Smooth muscle cell (in vitro differentiated cells): ENCODE results near the gene MAP3K15. TPM values are rescaled to one million over a fixed set of nuclear protein-coding genes. Genes with fewer than 3 reads are reported as not detected.

Experiments used
- DNase-seq: peaks from one replicate; lab custom pipeline; 2025; ENCODE audit not compliant: unreplicated experiment; lab: John Stamatoyannopoulos, UW
- H2AFZ ChIP-seq: fragments of 200-600 bp; sonication (generic); 2 replicates; pipeline ENCODE4 v1.6.0; 2016; ENCODE audit warnings: antibody characterized with exemption, low read depth, mild to moderate bottlenecking
- H3F3A ChIP-seq: fragments of 200-600 bp; sonication (generic); 2 replicates; pipeline ENCODE4 v1.6.0; 2017; ENCODE audit warnings: antibody characterized with exemption, low read depth
- H3K27ac ChIP-seq: fragments of 200-600 bp; sonication (generic); 2 replicates; pipeline ENCODE4 v1.5.1; 2016; ENCODE audit warnings: low read depth, mild to moderate bottlenecking
- H3K27me3 ChIP-seq: fragments of 200-600 bp; sonication (generic); 2 replicates; pipeline ENCODE4 v1.6.1; 2016; ENCODE audit warnings: low read depth, mild to moderate bottlenecking
- H3K36me3 ChIP-seq: fragments of 200-600 bp; sonication (generic); 2 replicates; pipeline ENCODE4 v1.5.1; 2016; ENCODE audit warnings: low read depth
- H3K4me1 ChIP-seq: fragments of 200-600 bp; sonication (generic); 2 replicates; pipeline ENCODE4 v1.5.1; 2016; ENCODE audit warnings: low read depth
- H3K4me2 ChIP-seq: fragments of 200-600 bp; sonication (generic); 2 replicates; pipeline ENCODE4 v1.6.0; 2016; ENCODE audit warnings: mild to moderate bottlenecking
- H3K4me3 ChIP-seq: fragments of 200-600 bp; sonication (generic); 2 replicates; pipeline ENCODE4 v1.5.1; 2016; ENCODE audit warnings: mild to moderate bottlenecking
- H3K79me2 ChIP-seq: fragments of 200-600 bp; sonication (generic); 2 replicates; pipeline ENCODE4 v1.6.0; 2016; ENCODE audit warnings: low read depth, mild to moderate bottlenecking
- H3K9ac ChIP-seq: fragments of 200-600 bp; sonication (generic); 2 replicates; pipeline ENCODE4 v1.6.0; 2016; ENCODE audit warnings: low read depth
- H3K9me3 ChIP-seq: fragments of 200-600 bp; sonication (generic); replicated peaks from 2 replicates; pipeline ENCODE4 v1.5.1; 2016; ENCODE audit warnings: low read depth
- H4K20me1 ChIP-seq: fragments of 200-600 bp; sonication (generic); 2 replicates; pipeline ENCODE4 v1.6.0; 2016; ENCODE audit warnings: low read depth
- CTCF ChIP-seq: fragments of 200-600 bp; sonication (generic); IDR thresholded peaks from 2 replicates; pipeline ENCODE4 v1.5.1; 2017; ENCODE audit warnings: borderline replicate concordance, mild to moderate bottlenecking, antibody characterized with exemption; ENCODE audit not compliant: insufficient read depth, poor library complexity, severe bottlenecking
- WGBS: methylation state at CpG from one replicate; pipeline ENCODE4 v1.1.7; 2016; ENCODE audit warnings: low lambda C conversion rate; 5-methylcytosine and 5-hydroxymethylcytosine counted together
- polyA plus RNA-seq: library from polyadenylated mRNA; unstranded; fragments of >200 nt; fragmentation: Nextera tagmentation; extraction: Ambion mirVana; gene quantifications from 2 replicates; pipeline ENCODE4 v1.2.1, GENCODE V29; 2016
- total RNA-seq: library from RNA; depleted of rRNA; stranded (reverse); fragments of >200 nt; gene quantifications from 2 replicates; pipeline ENCODE4 v1.2.3, GENCODE V29; 2014

Gene MAP3K15
- total and polyA plus RNA-seq, 2 experiments from 2014 or later = 1.6 TPM; not detected in 1

- peak; percentile 45 for TF ChIP-seq CTCF
- H2AFZ ChIP-seq = no peak overlapping the region
- H3K4me2 ChIP-seq = no peak overlapping the region
- no peak overlapping the region for H3K4me3 ChIP-seq
- H3K27me3 ChIP-seq = no peaks in the 10 kb centered on the region
- H3K27ac ChIP-seq = no peak overlapping the region
- no peaks in the 10 kb centered on the region for H3K9me3 ChIP-seq
- H3F3A ChIP-seq = no peaks in the 10 kb centered on the region
- no peaks in the 10 kb centered on the region for H3K79me2 ChIP-seq
- H3K4me1 ChIP-seq = no peaks in the 10 kb centered on the region
- no peak for DNase-seq
- H4K20me1 ChIP-seq = no peaks in the 10 kb centered on the region
- 50% methylated on average over 16 of the region's 16 CpGs for WGBS
- no peaks in the 10 kb centered on the region for H3K36me3 ChIP-seq
- H3K9ac ChIP-seq = no peak overlapping the region
Measured at GRCh38 chrX:19382555-19383145, 132.7 kb downstream of the MAP3K15 start.

- no peak for TF ChIP-seq CTCF
- H3K9ac ChIP-seq = no peak overlapping the region
- 88% methylated on average over 9 of the region's 9 CpGs for WGBS
- no peaks in the 10 kb centered on the region for H3F3A ChIP-seq
- no peak overlapping the region for H2AFZ ChIP-seq
- H3K79me2 ChIP-seq = no peaks in the 10 kb centered on the region
- no peaks in the 10 kb centered on the region for H3K27me3 ChIP-seq
- DNase-seq = no peak
- no peak overlapping the region for H3K4me3 ChIP-seq
- H3K4me1 ChIP-seq = no peaks in the 10 kb centered on the region
- no peaks in the 10 kb centered on the region for H3K9me3 ChIP-seq
- no peaks in the 10 kb centered on the region for H4K20me1 ChIP-seq
- H3K27ac ChIP-seq = no peak overlapping the region
- no peaks in the 10 kb centered on the region for H3K36me3 ChIP-seq
- H3K4me2 ChIP-seq = no peak overlapping the region
Measured at GRCh38 chrX:19381326-19381725, 134.0 kb downstream of the MAP3K15 start.

GRCh38 chrX:19377799-19378198, 137.5 kb downstream of the MAP3K15 start:
- Histone ChIP-seq H4K20me1 (no peaks in the 10 kb centered on the region), H3K79me2 (no peaks in the 10 kb centered on the region), H2AFZ (no peak overlapping the region), H3K9ac (no peak overlapping the region), H3K9me3 (no peaks in the 10 kb centered on the region), H3K4me3 (no peak overlapping the region), H3K4me1 (no peaks in the 10 kb centered on the region), H3K4me2 (no peak overlapping the region), H3F3A (no peaks in the 10 kb centered on the region), H3K27me3 (no peaks in the 10 kb centered on the region), H3K36me3 (no peaks in the 10 kb centered on the region), H3K27ac (no peak overlapping the region)
- no peak for DNase-seq
- 87% methylated on average over 12 of the region's 12 CpGs for WGBS
- no peak for TF ChIP-seq CTCF

- no peaks in the 10 kb centered on the region for H3K36me3 ChIP-seq
- no peaks in the 10 kb centered on the region for H3K27me3 ChIP-seq
- no peaks in the 10 kb centered on the region for H3K79me2 ChIP-seq
- DNase-seq = no peak
- no peak overlapping the region for H3K4me3 ChIP-seq
- no peaks in the 10 kb centered on the region for H3F3A ChIP-seq
- WGBS = 81% methylated on average over 8 of the region's 8 CpGs
- no peak overlapping the region for H3K9ac ChIP-seq
- no peaks in the 10 kb centered on the region for H4K20me1 ChIP-seq
- no peaks in the 10 kb centered on the region for H3K4me1 ChIP-seq
- TF ChIP-seq CTCF = no peak
- H2AFZ ChIP-seq = no peak overlapping the region
- H3K27ac ChIP-seq = no peak overlapping the region
- no peaks in the 10 kb centered on the region for H3K9me3 ChIP-seq
- H3K4me2 ChIP-seq = no peak overlapping the region
Measured at GRCh38 chrX:19375546-19375945, 139.8 kb downstream of the MAP3K15 start.
